HepG2 (cell line): ENCODE results near the gene ATP13A3. TPM values are rescaled to one million over a fixed set of nuclear protein-coding genes. Genes with fewer than 3 reads are reported as not detected.

ENCODE experiments used
- ATAC-seq: fragments of 200-7000 bp; cut with Tn5 transposase; 3 replicates; pipeline ENCODE4 v1.9.1; 2020; ENCODE audit warnings: mild to moderate bottlenecking, moderate library complexity
- BruUV-seq: library from RNA; stranded (reverse); fragments of 400-500 nt; replicated peaks from 2 replicates; lab custom pipeline; 2021; lab: Mats Ljungman, UMichigan
- CTCF ChIA-PET: fragments of 300-600 bp; formaldehyde crosslinking; extraction: SDS; loops from one replicate; lab custom pipeline; 2021; ENCODE audit warnings: low total read pairs, inconsistent platforms, low intra/inter-chr PET ratio; lab: Yijun Ruan, JAX
- POLR2A ChIA-PET: fragments of 350-600 bp; sonication (Branson Sonifier 250); formaldehyde crosslinking; loops from one replicate; lab custom pipeline; 2020; ENCODE audit warnings: antibody characterized with exemption, inconsistent platforms; lab: Yijun Ruan, JAX
- DNase-seq: peaks from one replicate; pipeline ENCODE4 v3.0.0-alpha.2; 2015; ENCODE audit warnings: low spot score
- FAIRE-seq: peaks from 3 replicates; lab custom pipeline; 2011; peaks lifted over from hg19 to GRCh38; lab: Jason Lieb, UNC
- H2AFZ ChIP-seq: one replicate; pipeline ENCODE4 v1.6.1; 2011; ENCODE audit warnings: low read length, inconsistent platforms
- H3K27ac ChIP-seq: fragments of 300-600 bp; 3 replicates; pipeline ENCODE4 v1.8.0; 2011; ENCODE audit warnings: mixed run types, mild to moderate bottlenecking, mixed read lengths, low read length, inconsistent platforms; ENCODE audit not compliant: insufficient read depth; ENCODE audit errors: extremely low read length
- H3K27me3 ChIP-seq, 2 experiments: fragments of 200-600 bp in 1 of 2; 2 replicates in 1 of 2; 3 replicates in 1 of 2; pipeline versions ENCODE4 v1.6.0 to v1.8.0; 2011; ENCODE audit warnings: low read length in 2 of 2, mild to moderate bottlenecking in 2 of 2, moderate library complexity in 2 of 2, inconsistent platforms in 1 of 2; ENCODE audit not compliant: insufficient read depth in 2 of 2, control insufficient read depth in 1 of 2
- H3K36me3 ChIP-seq, 2 experiments: fragments of 200-600 bp in 1 of 2; replicated peaks in 1 of 2; 2 replicates in 1 of 2; 3 replicates in 1 of 2; pipeline versions ENCODE4 v1.5.1 to v1.8.0; 2011; ENCODE audit warnings: low read length in 2 of 2, inconsistent platforms in 1 of 2; ENCODE audit not compliant: insufficient read depth in 2 of 2, control insufficient read depth in 1 of 2
- H3K4me1 ChIP-seq: 2 replicates; pipeline ENCODE4 v1.5.1; 2012; ENCODE audit warnings: low read length, inconsistent platforms; ENCODE audit not compliant: insufficient read depth
- H3K4me2 ChIP-seq: 2 replicates; pipeline ENCODE4 v1.6.0; 2011; ENCODE audit warnings: low read depth, low read length, inconsistent platforms
- H3K4me3 ChIP-seq, 3 experiments: fragments of 200-600 bp in 1 of 3; sonication (generic), shearing (Covaris generic) in 1 of 3; replicated peaks in 1 of 3; 2 replicates each; pipeline ENCODE4 v1.5.1; 2011 to 2016; ENCODE audit warnings: low read length in 3 of 3, inconsistent platforms in 2 of 3, low read depth in 2 of 3, mild to moderate bottlenecking in 2 of 3, control low read depth in 1 of 3, mixed read lengths in 1 of 3; ENCODE audit not compliant: insufficient read depth in 1 of 3
- H3K79me2 ChIP-seq: one replicate; pipeline ENCODE4 v1.6.1; 2011; ENCODE audit warnings: low read length, inconsistent platforms; ENCODE audit not compliant: insufficient read depth
- H3K9ac ChIP-seq: 2 replicates; pipeline ENCODE4 v1.6.0; 2011; ENCODE audit warnings: mild to moderate bottlenecking, low read depth, low read length, inconsistent platforms; ENCODE audit not compliant: insufficient read depth
- H3K9me3 ChIP-seq: 2 replicates; pipeline ENCODE4 v1.5.1; 2012; ENCODE audit warnings: mild to moderate bottlenecking, low read length
- H4K20me1 ChIP-seq: 2 replicates; pipeline ENCODE4 v1.6.0; 2011; ENCODE audit warnings: inconsistent platforms, mild to moderate bottlenecking, low read length, moderate library complexity; ENCODE audit not compliant: insufficient read depth
- CAMTA2 ChIP-seq: sonication (generic); formaldehyde crosslinking; IDR thresholded peaks from 2 replicates; pipeline ENCODE4 v1.4.0; 2020; ENCODE audit warnings: mild to moderate bottlenecking, missing genetic modification reagents, borderline replicate concordance
- CC2D1A ChIP-seq: sonication (generic); formaldehyde crosslinking; IDR thresholded peaks from 2 replicates; pipeline ENCODE4 v1.8.1; 2023; ENCODE audit warnings: mild to moderate bottlenecking, missing genetic modification reagents
- GABPB1 ChIP-seq: IDR thresholded peaks from 2 replicates; pipeline ENCODE4 v1.6.1; 2016; ENCODE audit warnings: mild to moderate bottlenecking, missing genetic modification reagents, moderate library complexity, missing compliant biosample characterization
- HDAC2 ChIP-seq: sonication (generic); formaldehyde crosslinking; IDR thresholded peaks from 2 replicates; pipeline ENCODE4 v1.4.0; 2020; ENCODE audit warnings: missing genetic modification reagents
- KMT2A ChIP-seq: sonication (generic); formaldehyde crosslinking; IDR thresholded peaks from 2 replicates; pipeline ENCODE4 v1.4.0; 2020; ENCODE audit warnings: missing genetic modification reagents
- SMARCC2 ChIP-seq: fragments of 450-650 bp; IDR thresholded peaks from 2 replicates; pipeline ENCODE4 v1.6.1; 2017; ENCODE audit warnings: antibody characterized with exemption, mild to moderate bottlenecking
- ZFP41 ChIP-seq: sonication (generic); formaldehyde crosslinking; IDR thresholded peaks from 2 replicates; pipeline ENCODE4 v1.4.0; 2020; ENCODE audit warnings: mild to moderate bottlenecking, missing genetic modification reagents, borderline replicate concordance
- ZNF17 ChIP-seq: sonication (generic); formaldehyde crosslinking; IDR thresholded peaks from 2 replicates; pipeline ENCODE4 v1.5.0; 2020; ENCODE audit warnings: mild to moderate bottlenecking, missing genetic modification reagents
- ZNF260 ChIP-seq: sonication (generic); formaldehyde crosslinking; IDR thresholded peaks from 2 replicates; pipeline ENCODE4 v1.4.0; 2020; ENCODE audit warnings: missing genetic modification reagents, low read depth, mild to moderate bottlenecking, borderline replicate concordance
- ZXDC ChIP-seq: sonication (generic); formaldehyde crosslinking; IDR thresholded peaks from 2 replicates; pipeline ENCODE4 v1.5.0; 2020; ENCODE audit warnings: mild to moderate bottlenecking, missing genetic modification reagents
- WGBS: methylation state at CpG from one replicate; pipeline ENCODE4 v1.1.6; 2017; ENCODE audit warnings: low lambda C conversion rate; 5-methylcytosine and 5-hydroxymethylcytosine counted together
- in situ Hi-C: cut with HindIII; loops from 2 replicates; pipeline ENCODE4 v1.10.0; 2017; ENCODE audit warnings: low pct_unique_long_range_greater_than_20kb; ENCODE audit not compliant: extremely low pct_ligation_motif_present
- intact Hi-C: fragments of 100-400 bp; cut with micrococcal nuclease; formaldehyde crosslinking; loops from one replicate; pipeline ENCODE4 v1.10.0; 2022; ENCODE audit not compliant: unreplicated experiment
- polyA plus RNA-seq, 8 experiments: library from polyadenylated mRNA; depleted of rRNA in 3 of 8; stranded (reverse) in 7 of 8; unstranded in 1 of 8; fragments of >200 nt; fragmentation: Illumina TruSeq in 4 of 8; extraction: Trizol in 4 of 8; gene quantifications; 2 replicates each; pipeline versions ENCODE4 v1.2.1 to v1.2.3, GENCODE V29; 2011 to 2016; ENCODE audit warnings: low read depth in 4 of 8, missing spikeins in 1 of 8, mixed read lengths in 1 of 8; ENCODE audit not compliant: insufficient read depth in 1 of 8
- total RNA-seq, 5 experiments: library from RNA; depleted of rRNA; stranded (reverse); fragments of >200 nt; fragmentation: Illumina TruSeq; extraction: Trizol; gene quantifications; 2 replicates each; pipeline ENCODE4 v1.2.3, GENCODE V29; 2016; ENCODE audit warnings: low read depth in 1 of 5
- TF ChIP-seq, protein P1 (sequence below): sonication (generic); formaldehyde crosslinking; IDR thresholded peaks from 2 replicates; pipeline ENCODE4 v1.4.0; 2020; ENCODE audit warnings: low read depth, mild to moderate bottlenecking, missing genetic modification reagents
- TF ChIP-seq, protein P2 (sequence below): sonication (generic); formaldehyde crosslinking; IDR thresholded peaks from 2 replicates; pipeline ENCODE4 v1.4.0; 2020; ENCODE audit warnings: missing genetic modification reagents
- TF ChIP-seq, protein P3 (sequence below): IDR thresholded peaks from 2 replicates; pipeline ENCODE4 v1.6.1; 2016; ENCODE audit warnings: mild to moderate bottlenecking, missing biosample characterization, missing genetic modification reagents
- TF ChIP-seq, protein P4 (sequence below), 2 experiments: IDR thresholded peaks; 2 replicates each; pipeline ENCODE4 v1.6.1; 2011 to 2012; ENCODE audit warnings: low read length in 2 of 2, borderline replicate concordance in 1 of 2, low read depth in 1 of 2, mild to moderate bottlenecking in 1 of 2, moderate library complexity in 1 of 2

The ATP13A3 gene
- total and polyA plus RNA-seq, 2 of the 13 experiments (the other 11 are each of a cell fraction or from before 2014, with no cell fraction given): 44.9 to 80.8 TPM

DNA sequence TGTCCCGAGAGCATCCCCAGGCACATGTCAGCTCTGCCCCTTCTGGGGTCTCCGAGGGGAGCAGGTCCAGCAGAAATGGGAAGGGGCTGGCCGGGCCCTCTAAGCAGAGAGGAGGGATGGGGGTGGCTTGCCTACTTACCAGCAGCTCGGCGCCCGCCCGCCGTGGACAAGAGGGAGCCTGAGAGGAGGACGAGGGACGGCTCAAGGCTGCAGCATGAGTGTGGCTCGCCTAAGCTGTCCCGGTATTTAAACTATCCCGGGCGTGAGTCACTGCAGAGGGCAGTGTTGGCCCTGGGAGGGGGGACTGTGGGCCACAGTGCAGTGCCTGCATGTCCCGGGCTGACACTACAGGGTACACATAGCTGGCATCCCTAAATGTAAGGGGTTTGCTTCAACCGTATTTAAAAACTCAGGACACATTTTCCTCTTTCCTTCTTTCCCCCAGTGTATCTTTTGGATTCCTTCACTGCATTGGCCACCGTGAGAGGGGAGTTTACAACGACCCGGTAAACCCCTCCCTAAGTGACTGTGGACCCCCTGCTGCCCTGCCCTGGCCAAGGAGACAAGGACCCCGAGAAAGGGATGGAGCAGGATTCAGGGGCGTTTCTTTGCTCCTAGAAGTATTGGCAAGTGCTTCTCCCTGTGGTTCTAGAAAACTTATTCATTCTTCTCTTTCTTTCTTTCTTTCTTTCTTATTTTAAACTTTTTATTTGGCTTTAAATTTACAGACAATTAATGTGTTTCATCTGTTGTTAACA, 117.1 kb downstream of the ATP13A3 start, which contains the start of gene LRRC15:
Gene LRRC15, minus strand, starts transcription at position 222 of the 758 bp plus-strand sequence. CDS start 8,700 bp downstream, outside the sequence.
- ATAC-seq: peak; percentile 93
- CTCF ChIA-PET: no interaction called here
- 2% methylated on average over 10 of the region's 21 CpGs for WGBS
- Histone ChIP-seq H3K4me3 (no peak within 1 kb of the TSS), H3K79me2 (no peaks in the 10 kb centered on the region), H2AFZ (no peak within 1 kb of the TSS), H3K27me3 (peaks cover 13 to 74% of the 10 kb centered on the region in 2 experiments; a peak in 4 of 5 replicates), H3K9me3 (no peaks in the 10 kb centered on the region), H3K4me2 (no peak within 1 kb of the TSS), H3K9ac (no peak within 1 kb of the TSS), H3K36me3 (no peaks in the 10 kb centered on the region), H3K4me1 (peaks cover 14% of the 10 kb centered on the region), H4K20me1 (no peaks in the 10 kb centered on the region), H3K27ac (no peak within 1 kb of the TSS)
- in situ Hi-C loops (no loop called here), intact Hi-C loops (loop anchor here (2.0 kb wide), 1 partner anchor 35 kb away; no protein-coding TSS in a partner anchor)
- no TSS peak for BruUV-seq
- no peak for FAIRE-seq
- POLR2A ChIA-PET: no interaction called here
- DNase-seq: peak; percentile 38
- TF ChIP-seq HDAC2 (CRISPR knock-in tag) (no peak), CC2D1A (CRISPR knock-in tag) (no peak), SMARCC2 (no peak), ZXDC (CRISPR knock-in tag) (no peak), KMT2A (no peak), CAMTA2 (CRISPR knock-in tag) (no peak), GABPB1 (CRISPR knock-in tag) (0 out of 2 replicates have a peak, but pooled peaks have one; percentile 13), ZNF17 (CRISPR knock-in tag) (no peak), ZFP41 (no peak), ZNF260 (no peak)
- TF ChIP-seq, protein P1, sequence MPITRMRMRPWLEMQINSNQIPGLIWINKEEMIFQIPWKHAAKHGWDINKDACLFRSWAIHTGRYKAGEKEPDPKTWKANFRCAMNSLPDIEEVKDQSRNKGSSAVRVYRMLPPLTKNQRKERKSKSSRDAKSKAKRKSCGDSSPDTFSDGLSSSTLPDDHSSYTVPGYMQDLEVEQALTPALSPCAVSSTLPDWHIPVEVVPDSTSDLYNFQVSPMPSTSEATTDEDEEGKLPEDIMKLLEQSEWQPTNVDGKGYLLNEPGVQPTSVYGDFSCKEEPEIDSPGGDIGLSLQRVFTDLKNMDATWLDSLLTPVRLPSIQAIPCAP: no peak
- TF ChIP-seq, protein P2, sequence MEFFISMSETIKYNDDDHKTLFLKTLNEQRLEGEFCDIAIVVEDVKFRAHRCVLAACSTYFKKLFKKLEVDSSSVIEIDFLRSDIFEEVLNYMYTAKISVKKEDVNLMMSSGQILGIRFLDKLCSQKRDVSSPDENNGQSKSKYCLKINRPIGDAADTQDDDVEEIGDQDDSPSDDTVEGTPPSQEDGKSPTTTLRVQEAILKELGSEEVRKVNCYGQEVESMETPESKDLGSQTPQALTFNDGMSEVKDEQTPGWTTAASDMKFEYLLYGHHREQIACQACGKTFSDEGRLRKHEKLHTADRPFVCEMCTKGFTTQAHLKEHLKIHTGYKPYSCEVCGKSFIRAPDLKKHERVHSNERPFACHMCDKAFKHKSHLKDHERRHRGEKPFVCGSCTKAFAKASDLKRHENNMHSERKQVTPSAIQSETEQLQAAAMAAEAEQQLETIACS (CRISPR knock-in tag): no peak
- TF ChIP-seq, protein P3, sequence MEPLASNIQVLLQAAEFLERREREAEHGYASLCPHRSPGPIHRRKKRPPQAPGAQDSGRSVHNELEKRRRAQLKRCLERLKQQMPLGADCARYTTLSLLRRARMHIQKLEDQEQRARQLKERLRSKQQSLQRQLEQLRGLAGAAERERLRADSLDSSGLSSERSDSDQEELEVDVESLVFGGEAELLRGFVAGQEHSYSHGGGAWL: no peak
- TF ChIP-seq, protein P4, sequence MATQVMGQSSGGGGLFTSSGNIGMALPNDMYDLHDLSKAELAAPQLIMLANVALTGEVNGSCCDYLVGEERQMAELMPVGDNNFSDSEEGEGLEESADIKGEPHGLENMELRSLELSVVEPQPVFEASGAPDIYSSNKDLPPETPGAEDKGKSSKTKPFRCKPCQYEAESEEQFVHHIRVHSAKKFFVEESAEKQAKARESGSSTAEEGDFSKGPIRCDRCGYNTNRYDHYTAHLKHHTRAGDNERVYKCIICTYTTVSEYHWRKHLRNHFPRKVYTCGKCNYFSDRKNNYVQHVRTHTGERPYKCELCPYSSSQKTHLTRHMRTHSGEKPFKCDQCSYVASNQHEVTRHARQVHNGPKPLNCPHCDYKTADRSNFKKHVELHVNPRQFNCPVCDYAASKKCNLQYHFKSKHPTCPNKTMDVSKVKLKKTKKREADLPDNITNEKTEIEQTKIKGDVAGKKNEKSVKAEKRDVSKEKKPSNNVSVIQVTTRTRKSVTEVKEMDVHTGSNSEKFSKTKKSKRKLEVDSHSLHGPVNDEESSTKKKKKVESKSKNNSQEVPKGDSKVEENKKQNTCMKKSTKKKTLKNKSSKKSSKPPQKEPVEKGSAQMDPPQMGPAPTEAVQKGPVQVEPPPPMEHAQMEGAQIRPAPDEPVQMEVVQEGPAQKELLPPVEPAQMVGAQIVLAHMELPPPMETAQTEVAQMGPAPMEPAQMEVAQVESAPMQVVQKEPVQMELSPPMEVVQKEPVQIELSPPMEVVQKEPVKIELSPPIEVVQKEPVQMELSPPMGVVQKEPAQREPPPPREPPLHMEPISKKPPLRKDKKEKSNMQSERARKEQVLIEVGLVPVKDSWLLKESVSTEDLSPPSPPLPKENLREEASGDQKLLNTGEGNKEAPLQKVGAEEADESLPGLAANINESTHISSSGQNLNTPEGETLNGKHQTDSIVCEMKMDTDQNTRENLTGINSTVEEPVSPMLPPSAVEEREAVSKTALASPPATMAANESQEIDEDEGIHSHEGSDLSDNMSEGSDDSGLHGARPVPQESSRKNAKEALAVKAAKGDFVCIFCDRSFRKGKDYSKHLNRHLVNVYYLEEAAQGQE (IDR thresholded peaks at IDR 0.05; ENCODE audit: borderline replicate concordance in 1 of 2, low read depth in 1 of 2, low read length in 2 of 2): no peak
